T-helper 1 cell (primary cell): Measurements from ENCODE around the gene SORCS2.

Source experiments
- DNase-seq, 5 donors: peaks; one replicate each; pipeline ENCODE4 v3.0.0-alpha.2; 2012 to 2020

SORCS2 gene

DNA sequence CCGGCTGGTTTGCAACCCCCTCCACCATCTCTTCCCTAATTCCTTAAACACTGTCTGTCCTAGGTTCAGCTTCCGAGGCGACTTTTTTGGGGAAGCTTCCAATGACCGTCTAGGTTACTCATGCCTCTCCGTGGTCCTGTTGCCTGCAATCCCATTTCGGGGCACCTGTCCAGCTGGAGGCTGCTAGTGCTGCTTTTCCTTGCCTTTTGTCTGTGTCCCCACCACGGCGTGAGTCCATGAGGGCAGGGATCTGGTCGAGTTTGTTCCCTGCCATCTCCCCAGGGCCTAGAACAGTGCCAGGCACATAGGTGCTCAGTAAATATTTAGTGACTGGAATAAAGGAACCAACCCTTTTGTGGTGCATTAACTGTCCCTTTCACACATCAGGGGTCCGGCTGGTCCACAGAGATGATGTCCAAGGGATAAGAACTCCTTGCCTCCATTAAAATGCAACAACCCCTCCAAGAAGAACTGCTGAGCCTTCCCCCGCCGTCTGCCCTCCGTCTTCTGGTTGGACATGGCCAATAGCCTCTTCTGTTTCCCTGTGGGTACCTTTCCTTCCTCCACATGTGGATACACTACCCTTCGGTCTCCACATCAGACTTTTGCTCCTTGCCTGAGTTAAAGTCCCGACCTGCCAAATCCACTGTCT is 5.7 kb upstream of the SORCS2 start:
- no peak for DNase-seq

DNA sequence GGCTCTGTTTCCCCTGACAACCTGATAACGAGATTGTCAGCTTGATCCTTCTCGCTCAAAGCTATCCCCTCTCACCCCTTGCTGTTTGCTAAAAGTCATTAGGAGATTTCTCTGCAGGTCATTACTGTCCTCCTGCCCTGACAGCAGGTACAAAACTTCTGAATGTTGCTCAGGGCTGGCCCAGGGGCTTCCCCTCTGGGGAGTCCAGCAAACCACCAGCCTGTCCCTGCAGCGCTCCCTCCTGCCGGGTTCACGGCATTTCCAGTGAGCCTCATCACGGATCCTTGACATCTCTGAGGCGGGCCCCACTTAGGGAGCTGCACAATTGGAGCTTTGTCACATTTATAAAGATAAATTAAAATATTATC is 5.2 kb upstream of the SORCS2 start:
- no peak for DNase-seq

DNA sequence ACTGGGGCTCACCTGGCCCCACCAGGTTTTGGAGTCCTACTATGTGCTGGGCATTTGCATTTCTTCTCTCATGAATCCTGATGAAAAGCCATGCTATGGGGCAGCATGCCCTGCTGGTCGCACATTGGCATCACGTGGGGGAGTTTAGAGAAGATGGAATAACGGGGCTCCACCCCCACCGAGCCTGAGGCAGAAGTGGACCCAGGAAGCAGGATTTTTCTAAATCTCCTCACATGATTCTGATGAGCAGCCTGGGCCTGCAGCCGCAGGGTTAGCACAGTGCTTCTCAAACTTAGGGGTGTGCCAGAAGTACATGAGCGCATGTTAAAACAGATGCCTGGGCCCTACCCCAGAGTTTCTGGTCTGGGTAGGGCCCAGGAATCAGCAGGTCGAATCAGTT is 4.6 kb upstream of the SORCS2 start:
- no peak for DNase-seq

DNA sequence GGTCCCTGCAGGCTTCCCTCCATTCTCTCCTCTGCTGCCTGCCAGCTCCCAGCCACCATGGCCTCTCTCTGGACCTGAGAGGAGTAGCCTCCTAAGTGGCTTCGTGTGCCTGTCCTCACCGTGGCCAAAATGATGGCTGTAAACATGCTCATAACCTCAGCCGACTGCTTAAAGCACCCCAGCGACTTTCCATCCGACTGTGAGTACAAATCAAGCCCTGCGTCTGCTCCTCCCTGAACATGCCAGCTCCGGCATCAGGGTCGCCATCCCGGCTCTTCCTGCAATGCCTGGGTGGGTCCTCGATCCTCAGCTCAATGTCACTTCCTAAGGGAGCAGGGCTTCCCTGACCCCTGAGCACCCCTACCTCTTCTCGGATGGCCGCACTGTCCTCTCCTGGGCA is 3.3 kb upstream of the SORCS2 start:
- DNase-seq = no peak

DNA sequence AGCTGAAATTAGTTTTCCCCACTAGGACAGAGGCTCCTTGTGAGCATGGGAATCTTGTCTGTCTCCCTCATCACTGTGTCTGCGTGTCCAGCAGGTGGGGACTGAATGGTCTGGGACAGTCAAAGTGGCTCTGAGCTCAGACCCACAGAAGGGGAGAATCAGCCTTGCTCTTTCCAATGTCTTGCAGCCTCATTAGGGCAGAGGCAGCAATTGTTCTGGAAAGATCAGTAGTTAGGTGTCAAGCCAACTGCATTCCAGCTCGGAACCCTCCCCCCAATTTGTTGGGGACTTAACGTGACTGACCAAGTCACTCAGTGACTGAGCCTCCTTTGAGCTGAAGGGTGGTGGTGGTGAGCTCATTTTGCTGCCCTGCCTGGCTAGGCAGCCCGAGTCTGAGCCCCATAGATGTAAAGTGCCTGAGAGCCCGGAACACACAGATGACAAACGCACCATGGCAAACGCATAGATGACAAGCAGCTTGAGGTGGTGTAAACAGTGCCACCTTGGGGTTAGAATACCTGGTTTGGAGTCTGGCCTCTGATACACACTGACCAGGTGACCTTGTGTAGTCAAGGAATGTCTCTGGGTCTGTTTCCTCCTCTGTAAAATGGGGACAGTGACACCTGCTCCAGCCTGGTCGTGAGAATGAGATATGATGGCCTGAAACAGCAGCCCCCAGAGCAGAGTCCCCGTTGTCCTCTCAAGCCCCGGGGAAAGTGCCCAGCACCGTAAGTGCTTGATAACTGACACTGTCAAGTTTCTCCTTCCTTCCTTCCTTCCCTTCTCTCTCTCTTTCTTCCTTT is 2.7 kb upstream of the SORCS2 start:
- DNase-seq = no peak

DNA sequence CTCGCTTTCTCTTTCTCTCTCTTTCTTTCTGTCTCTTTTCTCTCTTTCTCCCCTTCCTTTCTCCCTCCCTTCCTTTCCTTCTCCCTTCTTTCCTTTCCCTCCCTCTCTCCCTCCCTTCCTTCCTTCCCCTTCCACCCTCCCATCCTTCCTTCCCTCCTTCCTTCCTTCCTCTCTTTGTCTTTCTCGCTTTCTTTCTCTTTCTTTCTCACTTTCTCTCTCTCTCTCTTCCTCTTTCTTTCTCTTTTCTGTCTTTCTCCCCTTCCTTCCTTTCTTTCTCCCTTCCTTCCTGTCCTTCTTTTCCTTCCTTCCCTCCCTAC is 2.1 kb upstream of the SORCS2 start:
- no peak for DNase-seq

DNA sequence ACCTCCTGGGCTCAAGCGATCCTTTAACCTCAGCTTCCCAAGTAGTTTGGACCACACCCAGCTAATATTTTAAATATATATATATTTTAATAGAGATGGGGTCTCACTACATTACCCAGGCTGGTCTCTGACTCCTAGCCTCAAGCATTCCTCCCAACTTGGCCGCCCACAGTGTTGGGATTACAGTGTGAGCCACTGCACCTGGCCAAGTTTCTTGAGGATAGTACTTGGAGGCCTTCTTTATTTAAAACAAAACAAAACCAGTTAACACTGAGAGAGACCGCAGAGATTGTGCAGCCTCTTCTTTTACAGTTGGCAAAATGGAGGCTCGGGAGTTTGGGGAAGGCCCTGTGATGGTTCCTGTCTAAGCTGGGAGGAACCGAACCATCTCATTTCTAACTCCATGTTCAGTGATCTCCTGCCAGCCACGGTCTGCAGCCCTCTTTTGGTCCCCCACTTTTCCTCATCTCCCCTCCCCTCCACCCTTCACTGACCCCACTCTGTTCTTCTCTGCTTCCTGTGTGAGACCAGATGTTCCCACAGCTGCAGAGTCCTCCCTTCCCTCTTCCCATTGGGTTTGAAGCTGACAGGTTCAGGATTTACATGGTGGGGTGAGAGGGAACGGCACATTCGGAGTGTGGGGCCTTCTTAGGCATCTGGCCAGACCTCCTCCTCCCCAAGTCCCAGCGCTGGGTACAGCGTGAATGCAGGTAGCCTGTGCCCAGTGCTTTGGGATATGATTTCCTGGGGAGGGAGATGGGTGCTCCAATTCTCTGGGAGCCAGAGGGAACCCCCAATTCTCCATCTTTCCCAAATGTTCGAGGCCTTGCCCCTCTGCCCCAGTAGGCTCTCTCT is 1.4 kb upstream of the SORCS2 start:
- no peak for DNase-seq

DNA sequence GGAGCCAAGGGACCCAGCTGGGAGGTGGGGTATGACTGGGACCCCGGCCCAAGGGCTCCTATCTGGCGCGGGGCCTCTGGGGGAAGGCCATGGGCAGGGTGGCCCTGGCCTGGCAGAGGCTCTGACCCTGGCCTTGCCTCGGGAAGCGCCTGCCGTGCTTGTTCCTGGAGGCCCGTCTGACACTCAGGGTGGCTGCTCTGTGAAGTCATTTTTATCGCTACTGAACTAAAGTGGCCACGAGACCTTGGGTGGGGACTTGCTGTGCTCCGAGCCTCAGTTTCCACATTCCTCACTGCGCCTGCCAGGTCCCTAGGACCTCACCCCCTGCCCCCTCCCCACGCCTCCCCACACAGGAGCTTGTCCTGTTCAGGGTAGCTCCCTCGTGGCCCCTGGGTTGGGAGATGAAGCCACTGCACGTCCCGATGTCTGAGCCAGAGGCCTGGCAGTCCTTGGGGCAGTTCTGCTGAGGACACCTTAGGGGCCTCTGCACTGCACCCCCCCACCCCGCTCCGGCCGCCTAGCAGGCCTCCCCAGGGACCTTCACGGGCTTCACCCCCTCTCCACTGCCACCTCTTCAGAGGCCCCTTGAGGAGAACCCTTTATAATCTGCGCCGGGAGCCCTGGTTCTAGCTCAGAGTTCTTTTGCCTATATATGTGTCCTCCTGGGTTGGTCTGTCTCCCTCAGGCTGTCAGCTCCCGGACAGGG is 639 bp upstream of the SORCS2 start:
- DNase-seq = no peak

DNA sequence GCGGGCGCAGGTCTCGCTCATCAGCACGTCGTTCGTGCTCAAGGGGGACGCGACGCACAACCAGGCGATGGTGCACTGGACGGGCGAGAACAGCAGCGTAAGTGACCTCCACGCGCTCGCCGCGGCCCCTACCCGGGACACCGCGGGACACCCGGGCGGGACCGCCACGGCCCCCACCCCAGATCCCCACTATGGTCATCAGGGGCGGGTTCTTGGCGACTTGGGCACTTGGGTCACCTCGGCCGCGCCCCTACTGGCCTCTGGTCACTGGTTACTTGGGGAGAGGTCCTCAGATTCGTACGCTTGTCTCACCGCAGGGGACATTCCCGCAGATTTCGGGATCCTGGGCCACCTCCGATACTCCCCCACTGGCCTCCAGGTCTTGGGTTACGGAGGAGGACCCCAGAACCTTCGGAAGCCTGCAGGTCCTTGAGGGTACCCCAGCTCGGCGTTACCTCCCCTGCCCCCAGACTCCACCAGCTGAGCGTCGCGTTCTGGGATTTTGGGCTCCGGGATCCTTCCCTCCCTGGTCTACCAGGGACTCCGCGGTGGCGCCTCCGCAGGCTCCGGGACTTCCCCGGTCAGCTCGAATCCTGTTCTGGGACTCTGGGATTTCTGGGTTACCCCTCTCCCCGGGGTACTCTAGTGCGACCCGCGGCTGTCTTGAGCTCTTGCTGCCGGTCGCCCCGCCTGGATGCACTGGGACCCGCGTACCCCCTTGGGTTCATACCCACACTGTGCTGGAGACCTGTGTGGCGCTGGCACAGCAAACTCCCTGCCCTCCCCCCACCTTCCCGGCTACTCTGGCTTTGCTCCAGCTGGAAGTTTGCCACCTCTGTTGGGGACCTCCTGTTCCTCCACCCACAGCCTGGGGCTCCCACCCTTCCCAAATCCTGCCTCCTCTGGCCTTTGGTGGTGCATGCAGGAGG is 956 bp downstream of the SORCS2 start:
- DNase-seq = no peak

DNA sequence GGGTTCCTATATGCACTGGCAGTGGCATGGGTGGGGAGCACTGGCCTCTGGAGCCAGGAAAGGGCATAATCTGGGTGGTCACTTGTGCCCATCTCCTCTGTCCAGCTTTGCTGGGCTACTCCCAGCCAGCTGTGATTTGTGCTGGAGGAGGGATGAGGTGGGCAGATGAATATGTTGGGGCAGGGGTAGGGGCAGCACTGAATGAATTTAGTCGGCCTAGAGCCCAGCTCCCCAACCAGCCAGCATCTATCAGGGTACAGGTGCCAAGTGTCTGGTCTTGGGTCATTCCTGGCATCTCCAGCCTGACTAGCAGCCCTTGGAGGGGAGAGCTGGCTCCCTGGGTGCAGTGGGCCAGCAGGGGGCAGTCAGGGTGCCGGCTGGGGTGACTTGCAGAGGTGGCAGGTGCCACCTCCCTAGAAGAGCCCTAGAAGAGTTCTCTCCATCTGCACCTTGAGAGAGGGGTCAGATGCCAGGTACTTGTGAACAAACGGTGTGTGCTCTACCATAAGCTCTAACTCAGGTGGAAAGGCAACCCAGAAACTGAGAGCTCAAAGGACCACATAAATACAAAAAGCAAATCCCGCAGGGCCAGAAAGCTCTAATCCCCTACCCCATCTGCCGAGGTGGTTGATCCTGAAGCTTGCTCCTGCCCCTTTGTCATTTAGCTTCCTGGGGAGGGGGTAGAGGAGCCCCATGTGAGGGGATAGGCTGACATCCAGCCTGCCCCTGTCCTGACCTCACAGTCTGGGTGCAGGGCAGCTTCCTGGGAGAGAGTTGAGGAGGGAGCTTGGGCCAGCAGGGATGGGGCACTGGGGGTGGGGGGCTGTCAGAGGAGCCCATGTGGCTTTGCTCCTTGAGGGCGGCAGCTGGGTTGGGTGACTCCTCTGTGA is 2.2 kb downstream of the SORCS2 start:
- DNase-seq = no peak

DNA sequence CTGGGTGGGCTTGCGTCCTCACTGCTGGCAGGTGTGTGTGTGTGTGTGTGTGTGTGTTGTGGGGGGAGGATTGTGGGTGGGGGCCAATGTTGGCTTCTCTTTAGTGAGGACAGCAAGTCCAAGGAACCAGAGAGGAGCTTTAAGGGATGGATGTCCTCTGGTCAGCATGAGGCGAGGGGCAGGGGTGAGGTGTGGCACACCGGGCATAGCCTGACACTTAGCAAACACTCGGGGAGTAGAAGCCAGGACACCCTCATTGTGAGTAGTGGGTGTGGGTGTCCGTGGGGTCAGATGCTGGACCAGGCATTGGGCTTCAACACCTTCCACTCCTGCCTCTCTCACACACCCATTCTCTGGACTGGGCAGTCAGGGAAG is 2.8 kb downstream of the SORCS2 start:
- no peak for DNase-seq

DNA sequence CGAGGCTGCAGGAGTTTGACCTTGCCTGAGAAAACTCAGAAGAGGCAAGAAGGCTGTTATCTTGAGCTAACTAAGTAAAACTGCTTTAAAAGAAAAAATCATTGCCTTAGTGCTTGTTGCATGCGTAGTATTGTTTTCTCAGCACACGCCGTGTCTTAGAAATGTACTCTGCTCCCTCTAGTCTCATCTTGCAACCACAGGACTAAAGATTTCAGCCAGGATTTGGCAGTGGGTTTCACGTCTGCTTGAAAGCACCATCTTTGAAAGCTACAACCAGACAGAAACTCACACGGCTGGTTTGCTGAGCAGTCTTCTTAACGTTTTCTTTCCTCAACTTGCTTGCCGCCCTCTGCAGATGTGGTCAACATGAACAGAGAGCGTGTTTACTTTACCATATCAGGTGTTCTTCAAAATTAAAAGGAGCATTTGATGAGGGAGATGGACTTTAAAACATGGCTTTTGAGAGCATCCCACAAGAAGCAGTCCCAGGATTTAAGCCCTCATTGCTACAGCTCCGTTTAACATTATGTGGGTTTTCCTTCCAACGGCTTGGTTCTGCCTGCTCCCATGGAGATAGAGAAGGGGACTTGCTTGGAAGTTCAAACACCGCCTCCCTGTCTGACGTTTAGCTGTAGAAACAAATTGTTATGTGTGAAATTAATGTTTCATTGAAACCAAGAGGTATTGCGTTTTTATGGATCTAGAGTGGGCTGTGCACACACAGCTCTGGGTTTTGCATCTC is 3.4 kb downstream of the SORCS2 start:
- DNase-seq = no peak

DNA sequence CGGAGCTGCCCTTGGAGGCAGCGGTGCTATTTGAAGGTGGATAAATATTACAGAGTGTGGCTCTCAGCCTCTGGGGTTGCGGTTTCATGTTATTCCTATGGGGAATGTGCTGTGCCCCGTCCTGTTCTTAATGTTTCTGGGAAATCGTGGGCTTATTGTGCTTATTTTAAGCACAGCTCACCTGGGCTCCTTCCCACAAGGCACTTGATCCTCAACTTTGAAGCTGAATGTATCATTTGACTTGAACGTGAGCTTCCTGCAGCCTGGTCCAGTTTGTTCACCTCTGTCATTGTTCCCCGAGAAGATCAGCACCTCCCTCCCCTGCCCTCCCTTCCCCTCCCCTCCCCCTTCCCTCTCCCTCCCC is 3.9 kb downstream of the SORCS2 start:
- no peak for DNase-seq

DNA sequence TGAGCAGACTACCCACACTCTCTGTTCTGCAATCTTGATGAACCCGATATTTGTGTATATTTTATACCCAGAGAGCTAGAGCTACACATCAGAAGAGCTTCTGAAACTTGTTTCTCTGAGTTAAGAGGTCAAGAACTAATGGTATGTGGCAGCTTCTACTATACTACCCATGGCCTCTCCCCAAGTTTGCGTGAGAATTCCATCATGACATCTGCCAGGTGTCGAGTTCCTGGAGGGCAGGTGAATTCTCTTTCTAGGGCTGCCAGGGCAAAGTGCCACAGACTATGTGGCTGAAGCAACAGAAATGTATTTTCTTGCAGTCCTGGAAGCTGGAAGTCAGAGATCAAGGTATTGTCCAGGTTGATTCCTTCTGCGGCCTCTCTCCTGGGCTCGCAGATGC is 4.4 kb downstream of the SORCS2 start:
- DNase-seq = no peak

DNA sequence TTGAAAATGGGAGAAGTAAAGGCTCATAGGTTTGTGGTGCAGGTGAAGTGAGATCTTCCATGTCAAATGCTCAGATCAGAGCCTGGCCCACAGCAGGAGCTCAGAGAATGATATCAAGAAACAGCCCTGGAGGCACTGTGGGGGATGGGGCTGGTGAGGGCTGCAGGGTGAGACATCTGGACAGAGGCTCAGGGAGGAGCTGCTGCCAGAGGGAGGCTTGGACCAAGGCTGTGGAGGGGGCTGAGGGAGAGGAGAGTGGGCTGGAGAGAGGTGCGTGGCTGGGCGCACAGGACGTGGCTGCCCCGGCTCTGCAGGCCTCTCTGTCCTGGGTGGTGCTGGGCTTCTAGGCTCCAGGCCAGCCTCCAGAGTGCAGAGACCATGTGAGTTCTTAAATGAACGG is 5.6 kb downstream of the SORCS2 start:
- no peak for DNase-seq

DNA sequence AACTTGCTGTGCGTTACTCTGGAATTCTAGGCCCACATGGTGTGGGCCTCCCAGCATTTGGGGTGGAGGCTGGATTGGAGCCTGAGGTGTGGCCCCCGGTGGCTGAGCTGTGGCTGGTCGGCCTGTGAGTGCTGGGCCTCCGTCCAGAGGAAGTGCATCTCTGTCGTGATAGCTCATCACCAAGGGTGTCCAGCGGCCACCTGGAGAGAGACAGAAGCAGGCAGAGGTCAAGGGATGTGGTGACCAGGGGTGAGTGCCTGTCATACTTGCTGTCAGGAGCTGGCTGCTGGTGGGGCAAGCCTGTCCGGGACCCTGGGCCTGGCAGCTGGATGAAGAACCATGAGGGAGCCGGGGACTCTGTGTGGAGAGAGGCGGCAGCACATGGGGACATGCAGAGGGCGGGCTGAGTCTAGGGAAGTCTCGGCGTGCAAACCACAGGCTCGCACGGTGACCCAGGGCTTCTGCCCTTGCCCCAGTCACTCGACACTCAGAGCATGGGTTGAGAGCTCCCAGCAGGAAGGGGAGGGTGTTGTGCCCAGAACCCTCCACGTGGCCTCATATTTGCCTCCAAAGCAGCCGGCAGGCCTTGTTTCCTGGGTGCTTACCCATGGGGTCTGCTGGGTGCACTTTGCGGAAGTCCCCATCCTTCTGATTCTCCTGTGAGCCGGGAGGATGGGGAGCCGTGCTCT is 6.2 kb downstream of the SORCS2 start:
- no peak for DNase-seq

DNA sequence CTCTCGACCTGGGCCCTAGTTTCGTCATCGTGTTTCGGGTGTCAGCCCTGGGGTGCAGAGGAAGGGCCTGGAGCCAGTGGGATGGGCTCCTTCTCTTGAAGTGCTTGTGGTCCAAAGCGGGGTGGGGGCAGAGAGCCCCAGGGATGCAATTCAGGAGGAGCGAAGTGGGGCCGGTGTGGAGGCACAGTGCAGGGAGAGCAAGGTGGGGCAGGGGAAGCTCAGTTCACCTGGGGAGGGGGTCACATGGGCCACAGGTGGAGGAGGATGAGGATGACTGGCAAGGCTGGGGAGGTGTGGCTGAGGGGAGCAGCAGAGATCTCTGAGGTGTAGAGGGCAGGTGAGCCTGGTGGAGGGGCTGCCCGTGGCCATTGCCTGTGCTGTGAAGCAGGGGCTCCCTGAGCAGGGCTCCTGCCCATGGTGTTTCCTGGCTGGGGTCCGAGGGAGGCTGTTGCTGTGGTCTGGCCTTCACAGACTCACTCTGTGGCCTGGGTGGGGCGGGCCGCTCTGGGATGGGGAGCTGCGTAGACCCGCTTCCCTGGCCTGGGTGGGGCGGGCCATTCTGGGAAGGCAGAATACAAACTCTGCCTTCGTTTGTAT is 6.9 kb downstream of the SORCS2 start:
- no peak for DNase-seq

DNA sequence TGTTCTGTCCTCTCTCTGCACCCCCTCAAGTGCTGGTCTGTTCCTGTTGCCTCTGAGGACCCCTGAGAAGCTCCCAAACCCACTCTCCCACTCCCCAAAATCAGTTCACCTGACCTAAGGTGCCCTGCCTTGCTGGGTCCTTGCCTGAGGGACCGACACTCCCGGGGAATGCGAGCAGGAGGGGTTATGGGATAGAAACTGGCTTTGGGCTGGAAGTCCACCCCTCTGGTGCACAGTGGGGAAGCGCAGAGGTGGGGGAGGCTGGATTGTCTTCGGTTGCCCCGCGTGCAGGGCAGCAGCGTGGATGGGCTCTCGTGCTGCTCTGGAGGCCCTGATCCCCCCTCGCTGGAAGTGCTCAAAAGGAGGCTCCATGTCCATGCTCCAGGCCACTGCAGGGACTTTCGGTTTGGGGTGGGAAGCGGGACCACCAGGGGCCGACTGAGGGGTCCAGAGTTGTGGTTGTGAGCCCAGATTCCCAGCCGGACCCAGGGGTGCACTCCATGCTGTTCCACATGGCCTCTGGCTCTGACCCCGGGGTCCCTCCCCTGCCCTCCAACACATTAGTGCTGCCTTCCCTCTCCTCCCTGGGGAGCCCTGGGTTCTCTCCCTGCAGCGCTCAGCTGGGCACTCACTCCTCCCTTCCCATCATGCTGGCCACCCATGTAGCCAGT is 7.6 kb downstream of the SORCS2 start:
- no peak for DNase-seq

DNA sequence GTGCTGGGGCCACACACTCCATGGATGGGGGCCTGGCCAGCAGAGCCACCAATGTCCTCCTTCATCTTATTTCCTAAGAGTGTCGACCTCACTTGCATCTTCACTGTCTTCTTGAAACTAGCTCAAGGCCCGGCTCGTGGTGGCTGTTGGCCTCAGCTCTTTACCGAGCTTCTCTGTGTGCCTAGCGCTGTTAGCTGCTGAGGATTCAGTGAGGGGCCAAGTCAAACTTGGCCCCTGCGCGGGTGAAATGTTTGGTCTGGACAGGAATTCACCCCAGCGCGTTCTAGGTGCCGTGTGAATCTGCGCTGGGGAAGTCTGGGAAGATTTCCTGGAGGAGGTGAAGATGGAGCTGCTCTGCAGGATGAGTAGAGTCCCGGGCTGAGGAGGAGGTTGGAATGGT is 8.5 kb downstream of the SORCS2 start:
- DNase-seq = no peak
